Lung microvascular endothelial cell (primary cell): ENCODE measurements around the gene SIPA1L3. TPM values are rescaled to one million over a fixed set of nuclear protein-coding genes. Genes with fewer than 3 reads are reported as not detected.
A peak's percentile ranks its signal among the peaks of the same experiment; 100 is the strongest.
"Not testable (repeated sequence)": the region's sequence is repeated elsewhere in the genome, so short reads cannot be mapped to it uniquely, and the experiment has no call there.

Source experiments
- DNase-seq, 2 donors: peaks; one replicate each; pipeline versions ENCODE4 v3.0.0 to v3.0.0-alpha.2; 2010; ENCODE audit warnings: low read depth in 2 of 2
- total RNA-seq: library from RNA; depleted of rRNA; stranded (reverse); fragments of >200 nt; gene quantifications from 2 replicates; pipeline ENCODE4 v1.2.1, GENCODE V29; 2014

The SIPA1L3 gene
- total RNA-seq, 1 donor from 2014 or later = 13.1 TPM

- peak; percentile 43 to 92 for DNase-seq
These were observed 113.3 kb downstream of the SIPA1L3 start for GRCh38 chr19:38020311-38020710.

- DNase-seq = no peak
These were observed 114.3 kb downstream of the SIPA1L3 start for GRCh38 chr19:38021352-38021751.

GRCh38 chr19:38022791-38023670 lies 116.0 kb downstream of the SIPA1L3 start:
- DNase-seq = peak in 1 of 2 donors; percentile 85

- DNase-seq = no peak
These were observed 116.9 kb downstream of the SIPA1L3 start for GRCh38 chr19:38023671-38024541.

GRCh38 chr19:38024992-38025908 lies 118.2 kb downstream of the SIPA1L3 start:
- DNase-seq = peak; percentile 61 to 83

GRCh38 chr19:38025909-38026307 lies 118.9 kb downstream of the SIPA1L3 start:
- peak in 1 of 2 donors; percentile 83 for DNase-seq

- DNase-seq = peak in 1 of 2 donors; percentile 89
These were observed 122.0 kb downstream of the SIPA1L3 start for GRCh38 chr19:38028913-38029510.

- not testable (repeated sequence) for DNase-seq
These were observed 123.0 kb downstream of the SIPA1L3 start for GRCh38 chr19:38030001-38030400.

GRCh38 chr19:38030686-38031422 lies 123.8 kb downstream of the SIPA1L3 start:
- DNase-seq = peak; percentile 80 to 88

GRCh38 chr19:38031423-38031770 lies 124.4 kb downstream of the SIPA1L3 start:
- DNase-seq = peak; percentile 96 to 97

GRCh38 chr19:38032151-38032550 lies 125.1 kb downstream of the SIPA1L3 start:
- DNase-seq = no peak

GRCh38 chr19:38032951-38033350 lies 125.9 kb downstream of the SIPA1L3 start:
- DNase-seq = peak in 1 of 2 donors; percentile 30

- peak; percentile 42 to 66 for DNase-seq
These were observed 126.9 kb downstream of the SIPA1L3 start for GRCh38 chr19:38033658-38034491.

- peak in 1 of 2 donors; percentile 73 for DNase-seq
These were observed 127.5 kb downstream of the SIPA1L3 start for GRCh38 chr19:38034492-38034860.

GRCh38 chr19:38035515-38036495 lies 128.8 kb downstream of the SIPA1L3 start:
- no peak for DNase-seq

GRCh38 chr19:38036707-38037611 lies 130.0 kb downstream of the SIPA1L3 start:
- DNase-seq = no peak

GRCh38 chr19:38039966-38040365 lies 133.0 kb downstream of the SIPA1L3 start:
- peak in 1 of 2 donors; percentile 90 for DNase-seq
